ENCODE measurements around the gene NSG2. TPM values are rescaled to one million over a fixed set of nuclear protein-coding genes. Genes with fewer than 3 reads are reported as not detected.
"Not testable (repeated sequence)": the region's sequence is repeated elsewhere in the genome, so short reads cannot be mapped to it uniquely, and the experiment has no call there.

Gene NSG2
- total RNA-seq, 1 experiment from 2014 or later = not detected

DNA sequence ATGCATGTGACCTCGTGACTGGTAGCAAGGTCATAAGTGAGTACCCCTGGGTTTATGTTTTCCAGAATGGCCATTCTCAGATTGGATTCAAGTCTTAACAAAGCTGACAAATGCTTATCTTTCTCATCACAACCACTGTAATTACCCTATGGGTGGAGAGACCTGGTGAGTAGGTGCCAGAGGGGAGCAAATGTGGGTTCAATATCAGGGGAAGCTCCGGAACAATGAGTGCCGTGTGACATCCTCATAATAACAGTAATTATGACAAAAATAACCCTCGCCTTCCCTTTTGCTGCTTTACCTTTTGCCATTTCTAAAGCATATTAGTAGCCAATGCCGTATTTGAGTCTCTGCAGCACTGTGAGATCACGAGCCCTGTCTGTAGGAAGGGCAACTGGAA is 95.9 kb downstream of the NSG2 start:
- no peak for DNase-seq
- Histone ChIP-seq H3K4me2 (ENCODE audit: low read depth, low read length, poor library complexity, severe bottlenecking) (no peak overlapping the region), H3K36me3 (ENCODE audit: insufficient read depth, low read length) (no peaks in the 10 kb centered on the region), H3K4me3 (ENCODE audit: low read length) (no peak overlapping the region), H3K79me2 (ENCODE audit: low read length) (no peaks in the 10 kb centered on the region), H3K4me1 (ENCODE audit: low read length) (no peaks in the 10 kb centered on the region), H4K20me1 (ENCODE audit: insufficient read depth, low read depth, low read length) (no peaks in the 10 kb centered on the region), H3K9ac (ENCODE audit: low read length) (no peak overlapping the region), H3K9me2 (replicated peaks; ENCODE audit: insufficient read depth, low read length) (no peaks in the 10 kb centered on the region), H3K27me3 (ENCODE audit: low read length) (no peaks in the 10 kb centered on the region), H2AFZ (ENCODE audit: low read length) (no peak overlapping the region), H3K27ac (ENCODE audit: low read length) (no peak overlapping the region), H3K9me3 (ENCODE audit: low read length) (no peaks in the 10 kb centered on the region)

DNA sequence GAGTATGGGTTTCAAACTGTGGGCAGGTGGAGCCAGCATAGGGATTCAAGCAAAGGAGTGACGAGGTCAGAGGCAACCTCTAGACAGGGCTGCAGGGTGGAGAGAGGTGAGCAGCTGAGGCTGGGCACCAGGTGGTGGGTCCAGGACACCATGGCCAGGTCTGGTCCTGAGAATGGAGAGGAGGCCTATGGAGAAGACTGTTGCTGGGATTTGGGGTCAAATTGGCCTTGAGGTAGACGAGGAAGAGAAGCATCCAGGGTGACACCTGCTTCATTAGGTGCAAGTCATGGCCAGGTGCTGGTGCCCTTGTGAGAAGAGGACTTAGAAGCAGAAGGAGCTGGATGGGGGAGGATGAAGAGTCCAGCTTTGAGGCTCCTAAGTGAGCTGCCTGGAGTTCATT is 99.6 kb downstream of the NSG2 start:
- no peak for DNase-seq
- H3K9me2 ChIP-seq (replicated peaks; ENCODE audit: insufficient read depth, low read length) = no peaks in the 10 kb centered on the region
- no peaks in the 10 kb centered on the region for H3K27me3 ChIP-seq (ENCODE audit: low read length)
- no peak overlapping the region for H3K4me2 ChIP-seq (ENCODE audit: low read depth, low read length, poor library complexity, severe bottlenecking)
- no peaks in the 10 kb centered on the region for H4K20me1 ChIP-seq (ENCODE audit: insufficient read depth, low read depth, low read length)
- no peak overlapping the region for H2AFZ ChIP-seq (ENCODE audit: low read length)
- no peak overlapping the region for H3K4me3 ChIP-seq (ENCODE audit: low read length)
- H3K79me2 ChIP-seq (ENCODE audit: low read length) = no peaks in the 10 kb centered on the region
- no peak overlapping the region for H3K9ac ChIP-seq (ENCODE audit: low read length)
- H3K27ac ChIP-seq (ENCODE audit: low read length) = no peak overlapping the region
- no peaks in the 10 kb centered on the region for H3K36me3 ChIP-seq (ENCODE audit: insufficient read depth, low read length)
- H3K9me3 ChIP-seq (ENCODE audit: low read length) = no peaks in the 10 kb centered on the region
- H3K4me1 ChIP-seq (ENCODE audit: low read length) = no peaks in the 10 kb centered on the region

DNA sequence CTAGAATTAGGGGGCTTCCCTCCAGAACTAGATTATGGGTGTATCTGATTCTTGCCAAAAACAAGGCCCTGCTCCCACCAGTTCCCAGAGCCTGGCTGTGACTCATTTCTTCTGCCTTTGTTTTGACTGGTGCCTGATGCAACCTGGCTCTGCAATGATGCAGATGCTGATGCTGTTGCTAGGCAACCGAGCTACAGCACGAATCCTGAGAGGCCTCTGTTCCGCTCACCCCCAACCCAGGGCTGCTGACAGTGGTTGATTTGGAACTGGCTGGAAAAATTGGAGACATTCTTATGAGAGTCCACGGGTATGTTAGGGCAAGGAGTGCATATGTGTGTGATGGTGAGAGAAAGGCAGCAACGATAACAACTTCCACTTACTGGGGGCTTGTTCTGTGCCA is 100.3 kb downstream of the NSG2 start:
- Histone ChIP-seq H2AFZ (ENCODE audit: low read length) (no peak overlapping the region), H3K9me3 (ENCODE audit: low read length) (no peaks in the 10 kb centered on the region), H4K20me1 (ENCODE audit: insufficient read depth, low read depth, low read length) (no peaks in the 10 kb centered on the region), H3K4me3 (ENCODE audit: low read length) (no peak overlapping the region), H3K36me3 (ENCODE audit: insufficient read depth, low read length) (no peaks in the 10 kb centered on the region), H3K27ac (ENCODE audit: low read length) (no peak overlapping the region), H3K27me3 (ENCODE audit: low read length) (no peaks in the 10 kb centered on the region), H3K4me2 (ENCODE audit: low read depth, low read length, poor library complexity, severe bottlenecking) (no peak overlapping the region), H3K4me1 (ENCODE audit: low read length) (no peaks in the 10 kb centered on the region), H3K79me2 (ENCODE audit: low read length) (no peaks in the 10 kb centered on the region), H3K9ac (ENCODE audit: low read length) (no peak overlapping the region), H3K9me2 (replicated peaks; ENCODE audit: insufficient read depth, low read length) (no peaks in the 10 kb centered on the region)
- DNase-seq = no peak

- no peaks in the 10 kb centered on the region for H4K20me1 ChIP-seq (ENCODE audit: insufficient read depth, low read depth, low read length)
- H3K27ac ChIP-seq (ENCODE audit: low read length) = no peak overlapping the region
Measured at GRCh38 chr5:174146556-174146955, 101.0 kb downstream of the NSG2 start.

GRCh38 chr5:174147012-174147411 is 101.5 kb downstream of the NSG2 start:
- not testable (repeated sequence) for H3K4me1 ChIP-seq (ENCODE audit: low read length); H3K4me2 ChIP-seq (ENCODE audit: low read depth, low read length, poor library complexity, severe bottlenecking); H3K4me3 ChIP-seq (ENCODE audit: low read length); H2AFZ ChIP-seq (ENCODE audit: low read length); H3K9ac ChIP-seq (ENCODE audit: low read length); H3K36me3 ChIP-seq (ENCODE audit: insufficient read depth, low read length); H3K79me2 ChIP-seq (ENCODE audit: low read length); H3K27me3 ChIP-seq (ENCODE audit: low read length); H3K9me3 ChIP-seq (ENCODE audit: low read length); H4K20me1 ChIP-seq (ENCODE audit: insufficient read depth, low read depth, low read length); H3K9me2 ChIP-seq (replicated peaks; ENCODE audit: insufficient read depth, low read length); DNase-seq; H3K27ac ChIP-seq (ENCODE audit: low read length)

More at GRCh38 chr5:174146556-174146955, 101.0 kb downstream of the NSG2 start:
- H3K79me2 ChIP-seq (ENCODE audit: low read length) = no peaks in the 10 kb centered on the region
- H3K4me3 ChIP-seq (ENCODE audit: low read length) = no peak overlapping the region
- no peak overlapping the region for H2AFZ ChIP-seq (ENCODE audit: low read length)
- H3K4me2 ChIP-seq (ENCODE audit: low read depth, low read length, poor library complexity, severe bottlenecking) = no peak overlapping the region
- H3K9ac ChIP-seq (ENCODE audit: low read length) = no peak overlapping the region
- no peaks in the 10 kb centered on the region for H3K9me2 ChIP-seq (replicated peaks; ENCODE audit: insufficient read depth, low read length)
- H3K9me3 ChIP-seq (ENCODE audit: low read length) = no peaks in the 10 kb centered on the region
- no peak for DNase-seq
- no peaks in the 10 kb centered on the region for H3K36me3 ChIP-seq (ENCODE audit: insufficient read depth, low read length)
- no peaks in the 10 kb centered on the region for H3K4me1 ChIP-seq (ENCODE audit: low read length)
- H3K27me3 ChIP-seq (ENCODE audit: low read length) = no peaks in the 10 kb centered on the region

DNA sequence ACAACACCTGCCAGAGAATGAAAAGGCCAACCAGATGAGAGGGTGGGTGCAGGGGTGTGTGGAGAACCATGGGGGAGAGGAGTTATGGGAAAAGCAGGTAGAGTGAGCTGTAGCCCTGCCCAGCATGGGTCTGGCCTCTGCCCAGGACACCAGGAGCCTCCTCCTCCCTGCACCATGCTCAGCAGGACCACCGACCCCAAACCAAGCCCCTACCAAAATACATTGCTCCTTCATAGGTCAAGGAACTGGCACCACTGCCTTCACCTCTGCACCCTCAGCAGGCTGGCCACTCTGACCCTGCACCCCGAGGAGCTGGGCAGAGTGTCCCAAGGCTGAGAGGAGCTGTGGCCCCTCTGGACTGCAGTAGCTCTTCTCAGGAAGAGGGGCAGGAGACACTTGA is 102.0 kb downstream of the NSG2 start:
- DNase-seq = no peak
- Histone ChIP-seq H3K27ac (ENCODE audit: low read length) (no peak overlapping the region), H3K9me2 (replicated peaks; ENCODE audit: insufficient read depth, low read length) (no peaks in the 10 kb centered on the region), H3K9ac (ENCODE audit: low read length) (no peak overlapping the region), H4K20me1 (ENCODE audit: insufficient read depth, low read depth, low read length) (no peaks in the 10 kb centered on the region), H3K79me2 (ENCODE audit: low read length) (no peaks in the 10 kb centered on the region), H3K27me3 (ENCODE audit: low read length) (no peaks in the 10 kb centered on the region), H3K4me2 (ENCODE audit: low read depth, low read length, poor library complexity, severe bottlenecking) (no peak overlapping the region), H3K36me3 (ENCODE audit: insufficient read depth, low read length) (no peaks in the 10 kb centered on the region), H3K4me3 (ENCODE audit: low read length) (no peak overlapping the region), H2AFZ (ENCODE audit: low read length) (no peak overlapping the region), H3K4me1 (ENCODE audit: low read length) (no peaks in the 10 kb centered on the region), H3K9me3 (ENCODE audit: low read length) (no peaks in the 10 kb centered on the region)

GRCh38 chr5:174148721-174149120 is 103.2 kb downstream of the NSG2 start:
- no peaks in the 10 kb centered on the region for H3K9me2 ChIP-seq (replicated peaks; ENCODE audit: insufficient read depth, low read length)
- no peaks in the 10 kb centered on the region for H3K27me3 ChIP-seq (ENCODE audit: low read length)
- no peaks in the 10 kb centered on the region for H3K79me2 ChIP-seq (ENCODE audit: low read length)
- DNase-seq = no peak
- H3K4me3 ChIP-seq (ENCODE audit: low read length) = no peak overlapping the region
- H3K36me3 ChIP-seq (ENCODE audit: insufficient read depth, low read length) = no peaks in the 10 kb centered on the region
- no peak overlapping the region for H3K4me2 ChIP-seq (ENCODE audit: low read depth, low read length, poor library complexity, severe bottlenecking)
- no peak overlapping the region for H3K9ac ChIP-seq (ENCODE audit: low read length)
- no peak overlapping the region for H2AFZ ChIP-seq (ENCODE audit: low read length)
- no peaks in the 10 kb centered on the region for H3K4me1 ChIP-seq (ENCODE audit: low read length)
- H4K20me1 ChIP-seq (ENCODE audit: insufficient read depth, low read depth, low read length) = no peaks in the 10 kb centered on the region
- H3K9me3 ChIP-seq (ENCODE audit: low read length) = no peaks in the 10 kb centered on the region
- H3K27ac ChIP-seq (ENCODE audit: low read length) = no peak overlapping the region

GRCh38 chr5:174149426-174149825 is 103.9 kb downstream of the NSG2 start:
- Histone ChIP-seq H3K27me3 (ENCODE audit: low read length) (no peaks in the 10 kb centered on the region), H2AFZ (ENCODE audit: low read length) (no peak overlapping the region), H3K9me3 (ENCODE audit: low read length) (no peaks in the 10 kb centered on the region), H3K27ac (ENCODE audit: low read length) (no peak overlapping the region), H3K4me3 (ENCODE audit: low read length) (no peak overlapping the region), H3K4me1 (ENCODE audit: low read length) (no peaks in the 10 kb centered on the region), H3K9me2 (replicated peaks; ENCODE audit: insufficient read depth, low read length) (no peaks in the 10 kb centered on the region), H3K9ac (ENCODE audit: low read length) (no peak overlapping the region), H3K4me2 (ENCODE audit: low read depth, low read length, poor library complexity, severe bottlenecking) (no peak overlapping the region), H3K36me3 (ENCODE audit: insufficient read depth, low read length) (no peaks in the 10 kb centered on the region), H3K79me2 (ENCODE audit: low read length) (no peaks in the 10 kb centered on the region), H4K20me1 (ENCODE audit: insufficient read depth, low read depth, low read length) (no peaks in the 10 kb centered on the region)
- no peak for DNase-seq

DNA sequence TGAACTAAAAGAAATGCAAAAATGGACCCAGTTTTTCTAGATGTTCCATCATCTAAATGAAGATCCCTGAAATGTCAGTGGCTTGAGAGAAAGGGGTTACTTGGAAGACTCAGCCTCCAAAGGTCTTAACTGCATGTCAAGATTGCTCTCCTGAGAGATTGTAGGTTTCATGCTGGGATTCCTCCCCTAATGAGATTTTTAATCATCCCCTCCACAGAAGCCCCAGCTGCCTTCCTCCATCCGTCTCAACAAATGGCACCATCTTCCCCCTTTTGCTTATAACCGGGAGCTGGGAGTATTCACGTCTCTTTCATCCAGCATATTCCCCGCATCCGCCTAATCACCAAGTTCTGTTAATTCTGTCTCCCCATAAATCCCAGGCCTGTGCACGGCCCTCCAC is 104.5 kb downstream of the NSG2 start:
- Histone ChIP-seq H3K4me1 (ENCODE audit: low read length) (no peaks in the 10 kb centered on the region), H3K27me3 (ENCODE audit: low read length) (no peaks in the 10 kb centered on the region), H4K20me1 (ENCODE audit: insufficient read depth, low read depth, low read length) (no peaks in the 10 kb centered on the region), H3K9me3 (ENCODE audit: low read length) (no peaks in the 10 kb centered on the region), H3K79me2 (ENCODE audit: low read length) (no peaks in the 10 kb centered on the region), H3K9me2 (replicated peaks; ENCODE audit: insufficient read depth, low read length) (no peaks in the 10 kb centered on the region), H3K9ac (ENCODE audit: low read length) (no peak overlapping the region), H3K4me3 (ENCODE audit: low read length) (no peak overlapping the region), H3K4me2 (ENCODE audit: low read depth, low read length, poor library complexity, severe bottlenecking) (no peak overlapping the region), H3K36me3 (ENCODE audit: insufficient read depth, low read length) (no peaks in the 10 kb centered on the region), H2AFZ (ENCODE audit: low read length) (no peak overlapping the region), H3K27ac (ENCODE audit: low read length) (no peak overlapping the region)
- DNase-seq = no peak

Measured in Karpas-422 (cell line).